Endothelial cell (in vitro differentiated cells): ENCODE data around the gene PNMA8A. TPM values are rescaled to one million over a fixed set of nuclear protein-coding genes. Genes with fewer than 3 reads are reported as not detected.

Experiments
- DNase-seq: peaks from one replicate; pipeline ENCODE4 v3.0.0; 2021; ENCODE audit warnings: low spot score
- H3K27ac Mint-ChIP-seq: one replicate; pipeline ENCODE4 v1.8.0; 2021; ENCODE audit warnings: mixed read lengths, inconsistent platforms; ENCODE audit not compliant: unreplicated experiment
- H3K27me3 Mint-ChIP-seq: one replicate; pipeline ENCODE4 v1.8.0; 2021; ENCODE audit warnings: mild to moderate bottlenecking, moderate library complexity, mixed read lengths, inconsistent platforms; ENCODE audit not compliant: unreplicated experiment
- H3K36me3 Mint-ChIP-seq: one replicate; pipeline ENCODE4 v1.8.0; 2021; ENCODE audit warnings: mild to moderate bottlenecking, low read depth, mixed read lengths, inconsistent platforms; ENCODE audit not compliant: unreplicated experiment
- H3K4me1 Mint-ChIP-seq: one replicate; pipeline ENCODE4 v1.8.0; 2021; ENCODE audit warnings: mild to moderate bottlenecking, mixed read lengths, inconsistent platforms; ENCODE audit not compliant: unreplicated experiment
- H3K4me3 Mint-ChIP-seq: one replicate; pipeline ENCODE4 v1.8.0; 2021; ENCODE audit warnings: mild to moderate bottlenecking, mixed read lengths, inconsistent platforms; ENCODE audit not compliant: unreplicated experiment
- H3K9me3 Mint-ChIP-seq: one replicate; pipeline ENCODE4 v1.8.0; 2021; ENCODE audit warnings: mixed read lengths, inconsistent platforms; ENCODE audit not compliant: unreplicated experiment
- CTCF ChIP-seq: fragments of 200-600 bp; sonication (generic); IDR thresholded peaks from one replicate; pipeline ENCODE4 v1.5.0; 2021; ENCODE audit warnings: antibody characterized with exemption; ENCODE audit not compliant: unreplicated experiment
- total RNA-seq: library from RNA; stranded (reverse); fragmentation: NEBNext Ultra II Directional; extraction: Animal tissue kit (Norgen Biotek cat#: 25700); gene quantifications from one replicate; pipeline ENCODE4 v1.2.1, GENCODE V29; 2021; ENCODE audit not compliant: unreplicated experiment

Gene PNMA8A
- total RNA-seq, 1 donor from 2014 or later = 12.4 TPM

GRCh38 chr19:46448601-46449000, 22.8 kb downstream of the PNMA8A start:
- Mint-ChIP-seq H3K27ac (no peak overlapping the region), H3K9me3 (no peaks in the 10 kb centered on the region), H3K4me3 (no peak overlapping the region), H3K27me3 (peaks cover 4% of the 10 kb centered on the region), H3K4me1 (peaks cover 6% of the 10 kb centered on the region), H3K36me3 (peaks cover 7% of the 10 kb centered on the region)
- no peak for DNase-seq
- TF ChIP-seq CTCF = no peak

GRCh38 chr19:46447824-46448223, 23.5 kb downstream of the PNMA8A start:
- no peak for DNase-seq
- Mint-ChIP-seq H3K4me3 (no peak overlapping the region), H3K27ac (peak overlapping the region; percentile 88), H3K27me3 (peaks cover 4% of the 10 kb centered on the region), H3K4me1 (peaks cover 8% of the 10 kb centered on the region), H3K9me3 (no peaks in the 10 kb centered on the region), H3K36me3 (peaks cover 7% of the 10 kb centered on the region)
- TF ChIP-seq CTCF = no peak

- peaks cover 7% of the 10 kb centered on the region for H3K36me3 Mint-ChIP-seq
- no peak for DNase-seq
- no peaks in the 10 kb centered on the region for H3K9me3 Mint-ChIP-seq
- no peak overlapping the region for H3K4me3 Mint-ChIP-seq
- peaks cover 8% of the 10 kb centered on the region for H3K4me1 Mint-ChIP-seq
- TF ChIP-seq CTCF = no peak
- H3K27me3 Mint-ChIP-seq = peaks cover 4% of the 10 kb centered on the region
- no peak overlapping the region for H3K27ac Mint-ChIP-seq
These were observed 24.4 kb downstream of the PNMA8A start for GRCh38 chr19:46447006-46447405.

GRCh38 chr19:46446021-46446420, 25.3 kb downstream of the PNMA8A start:
- Mint-ChIP-seq H3K4me1 (peaks cover 8% of the 10 kb centered on the region), H3K36me3 (peaks cover 7% of the 10 kb centered on the region), H3K9me3 (no peaks in the 10 kb centered on the region), H3K4me3 (no peak overlapping the region), H3K27me3 (peaks cover 4% of the 10 kb centered on the region), H3K27ac (no peak overlapping the region)
- no peak for TF ChIP-seq CTCF
- DNase-seq = no peak

GRCh38 chr19:46442808-46443450, 28.4 kb downstream of the PNMA8A start:
- H3K4me3 Mint-ChIP-seq = no peak overlapping the region
- DNase-seq = no peak
- peaks cover 8% of the 10 kb centered on the region for H3K4me1 Mint-ChIP-seq
- TF ChIP-seq CTCF = no peak
- H3K9me3 Mint-ChIP-seq = no peaks in the 10 kb centered on the region
- H3K27ac Mint-ChIP-seq = no peak overlapping the region
- no peaks in the 10 kb centered on the region for H3K36me3 Mint-ChIP-seq
- H3K27me3 Mint-ChIP-seq = peaks cover 2% of the 10 kb centered on the region
